DND-41 (cell line): Measurements from ENCODE around the gene SH2B3.

Experiments used
- CTCF ChIP-seq: IDR thresholded peaks from 2 replicates; pipeline ENCODE4 v1.5.1; 2012; ENCODE audit warnings: borderline replicate concordance, low read length, moderate library complexity, mild to moderate bottlenecking; ENCODE audit not compliant: poor library complexity, severe bottlenecking; ENCODE audit errors: extremely low read depth
- EZH2 ChIP-seq: IDR thresholded peaks from 3 replicates; pipeline ENCODE4 v1.6.1; 2012; ENCODE audit warnings: borderline replicate concordance, low read depth, mild to moderate bottlenecking, moderate library complexity, low read length, inconsistent platforms; ENCODE audit not compliant: severe bottlenecking

GRCh38 chr12:111359914-111360276, 45.8 kb upstream of the SH2B3 start:
- no peak for TF ChIP-seq CTCF
- TF ChIP-seq EZH2 = no peak
